ENCODE results near the gene MTMR6. TPM values are rescaled to one million over a fixed set of nuclear protein-coding genes. Genes with fewer than 3 reads are reported as not detected.

MTMR6 gene
- total RNA-seq, 1 donor from 2014 or later: 22.1 TPM

DNA sequence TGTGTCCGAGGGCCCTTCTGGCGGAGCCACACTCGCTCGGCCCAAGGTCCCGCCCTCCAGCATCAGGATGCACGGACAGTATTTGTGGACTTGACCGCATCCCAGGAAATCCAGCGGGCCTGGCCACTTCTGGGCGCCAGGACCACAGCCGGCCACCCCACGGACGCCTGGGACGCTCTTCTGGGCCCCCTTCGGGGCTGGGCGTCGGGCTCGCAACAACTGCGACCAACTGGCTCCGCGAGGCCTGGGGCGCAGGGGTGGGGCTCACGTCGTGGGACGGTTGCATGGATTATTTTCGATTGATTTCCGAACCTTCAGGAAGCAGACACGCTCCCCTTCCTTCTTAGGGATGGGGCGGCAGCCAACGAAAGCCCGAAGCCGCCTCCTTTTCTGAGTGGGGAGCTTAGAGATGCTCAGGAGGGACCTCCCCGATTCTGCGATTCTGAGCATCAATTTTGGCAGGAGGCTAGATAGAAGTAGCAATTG, 13.6 kb upstream of the MTMR6 start:
- no peaks in the 10 kb centered on the region for H3K36me3 ChIP-seq (ENCODE audit: control insufficient read depth, insufficient read depth, low read length)
- no peak for FAIRE-seq
- DNase-seq (ENCODE audit: low read depth): no peak
- peak overlapping the region; percentile 88 for H3K4me3 ChIP-seq (ENCODE audit: low read depth, low read length)
- TF ChIP-seq, protein P1, sequence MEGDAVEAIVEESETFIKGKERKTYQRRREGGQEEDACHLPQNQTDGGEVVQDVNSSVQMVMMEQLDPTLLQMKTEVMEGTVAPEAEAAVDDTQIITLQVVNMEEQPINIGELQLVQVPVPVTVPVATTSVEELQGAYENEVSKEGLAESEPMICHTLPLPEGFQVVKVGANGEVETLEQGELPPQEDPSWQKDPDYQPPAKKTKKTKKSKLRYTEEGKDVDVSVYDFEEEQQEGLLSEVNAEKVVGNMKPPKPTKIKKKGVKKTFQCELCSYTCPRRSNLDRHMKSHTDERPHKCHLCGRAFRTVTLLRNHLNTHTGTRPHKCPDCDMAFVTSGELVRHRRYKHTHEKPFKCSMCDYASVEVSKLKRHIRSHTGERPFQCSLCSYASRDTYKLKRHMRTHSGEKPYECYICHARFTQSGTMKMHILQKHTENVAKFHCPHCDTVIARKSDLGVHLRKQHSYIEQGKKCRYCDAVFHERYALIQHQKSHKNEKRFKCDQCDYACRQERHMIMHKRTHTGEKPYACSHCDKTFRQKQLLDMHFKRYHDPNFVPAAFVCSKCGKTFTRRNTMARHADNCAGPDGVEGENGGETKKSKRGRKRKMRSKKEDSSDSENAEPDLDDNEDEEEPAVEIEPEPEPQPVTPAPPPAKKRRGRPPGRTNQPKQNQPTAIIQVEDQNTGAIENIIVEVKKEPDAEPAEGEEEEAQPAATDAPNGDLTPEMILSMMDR (IDR thresholded peaks at IDR 0.05; ENCODE audit: insufficient read depth, low read length, severe bottlenecking): no peak
- no peaks in the 10 kb centered on the region for H3K27me3 ChIP-seq (ENCODE audit: control insufficient read depth, insufficient read depth, low read length)

DNA sequence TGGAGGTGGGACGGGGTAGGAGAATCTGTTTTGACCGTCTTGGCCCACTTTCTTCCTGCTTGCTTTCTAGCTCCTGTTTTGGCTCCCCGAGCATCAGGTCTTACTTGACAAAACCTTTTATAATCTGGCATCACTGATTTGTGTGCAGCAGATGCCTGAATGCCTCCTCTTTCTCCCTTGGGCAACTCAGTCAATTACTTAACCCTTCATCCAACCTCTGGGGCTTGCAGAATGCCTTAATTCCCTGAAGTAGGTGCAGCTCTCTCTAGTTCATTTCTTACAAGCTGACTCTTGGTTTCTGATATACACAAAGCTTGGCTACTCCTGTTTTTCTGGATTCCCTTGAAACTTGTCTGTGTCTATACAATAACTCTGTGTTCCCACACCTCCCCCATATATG, 8.4 kb upstream of the MTMR6 start:
- DNase-seq (ENCODE audit: low read depth) (no peak), FAIRE-seq (no peak)

GRCh38 chr13:25295228-25295627, 7.9 kb upstream of the MTMR6 start:
- H3K27me3 ChIP-seq (ENCODE audit: control insufficient read depth, insufficient read depth, low read length): no peaks in the 10 kb centered on the region
- H3K4me3 ChIP-seq (ENCODE audit: low read depth, low read length): no peak overlapping the region
- no peak for FAIRE-seq
- no peaks in the 10 kb centered on the region for H3K36me3 ChIP-seq (ENCODE audit: control insufficient read depth, insufficient read depth, low read length)
- TF ChIP-seq, protein P1 (IDR thresholded peaks at IDR 0.05; ENCODE audit: insufficient read depth, low read length, severe bottlenecking): no peak
- peak; percentile 55 for DNase-seq (ENCODE audit: low read depth)

More for the DNA sequence above, 8.4 kb upstream of the MTMR6 start:
- TF ChIP-seq, protein P1 (IDR thresholded peaks at IDR 0.05; ENCODE audit: insufficient read depth, low read length, severe bottlenecking): no peak
- Histone ChIP-seq H3K27me3 (ENCODE audit: control insufficient read depth, insufficient read depth, low read length) (no peaks in the 10 kb centered on the region), H3K36me3 (ENCODE audit: control insufficient read depth, insufficient read depth, low read length) (no peaks in the 10 kb centered on the region), H3K4me3 (ENCODE audit: low read depth, low read length) (no peak overlapping the region)

DNA sequence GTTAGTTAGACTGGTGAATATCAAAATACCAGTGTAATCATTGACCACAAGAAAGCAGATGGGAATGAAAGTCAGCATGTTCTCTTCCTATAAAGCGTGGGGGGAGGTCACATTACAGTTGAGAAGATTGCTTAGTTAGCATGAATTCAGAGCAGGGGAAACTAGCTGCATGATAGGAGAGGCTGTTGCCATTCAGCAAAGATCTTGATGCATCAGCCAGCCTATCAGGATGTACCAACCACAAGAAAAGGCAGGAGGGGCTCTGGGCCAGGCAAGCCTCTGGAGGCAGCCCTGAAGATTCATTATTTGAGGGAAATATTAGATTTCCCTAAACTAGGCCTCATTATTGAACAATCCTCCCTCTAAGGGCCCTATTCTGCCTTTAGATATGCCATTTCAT, 5.0 kb upstream of the MTMR6 start:
- no peaks in the 10 kb centered on the region for H3K27me3 ChIP-seq (ENCODE audit: control insufficient read depth, insufficient read depth, low read length)
- FAIRE-seq (peak; percentile 47), DNase-seq (ENCODE audit: low read depth) (peak; percentile 35)
- TF ChIP-seq, protein P1 (IDR thresholded peaks at IDR 0.05; ENCODE audit: insufficient read depth, low read length, severe bottlenecking): no peak
- no peak overlapping the region for H3K4me3 ChIP-seq (ENCODE audit: low read depth, low read length)
- no peaks in the 10 kb centered on the region for H3K36me3 ChIP-seq (ENCODE audit: control insufficient read depth, insufficient read depth, low read length)

DNA sequence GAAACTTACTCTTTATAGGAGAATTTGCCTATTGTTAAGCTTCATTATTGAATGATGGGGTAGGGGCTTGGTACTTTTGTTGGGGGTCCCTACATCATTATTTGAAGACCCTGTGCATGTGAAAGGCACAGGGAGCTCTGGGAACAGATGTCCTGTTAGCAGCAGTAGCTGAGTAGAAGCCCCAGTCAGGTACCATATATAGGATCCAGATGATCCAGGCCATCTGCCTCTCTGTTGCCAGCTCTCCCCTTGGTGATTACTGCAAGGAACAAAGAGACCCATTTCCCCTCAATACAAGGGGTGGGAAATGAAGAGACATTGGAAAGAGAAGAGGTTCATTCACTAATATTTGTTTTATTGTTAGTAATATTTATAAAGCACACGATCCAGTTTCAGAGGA, 4.4 kb upstream of the MTMR6 start:
- FAIRE-seq: no peak
- DNase-seq (ENCODE audit: low read depth): no peak
- H3K27me3 ChIP-seq (ENCODE audit: control insufficient read depth, insufficient read depth, low read length): no peaks in the 10 kb centered on the region
- TF ChIP-seq, protein P1 (IDR thresholded peaks at IDR 0.05; ENCODE audit: insufficient read depth, low read length, severe bottlenecking): no peak
- no peak overlapping the region for H3K4me3 ChIP-seq (ENCODE audit: low read depth, low read length)
- no peaks in the 10 kb centered on the region for H3K36me3 ChIP-seq (ENCODE audit: control insufficient read depth, insufficient read depth, low read length)

DNA sequence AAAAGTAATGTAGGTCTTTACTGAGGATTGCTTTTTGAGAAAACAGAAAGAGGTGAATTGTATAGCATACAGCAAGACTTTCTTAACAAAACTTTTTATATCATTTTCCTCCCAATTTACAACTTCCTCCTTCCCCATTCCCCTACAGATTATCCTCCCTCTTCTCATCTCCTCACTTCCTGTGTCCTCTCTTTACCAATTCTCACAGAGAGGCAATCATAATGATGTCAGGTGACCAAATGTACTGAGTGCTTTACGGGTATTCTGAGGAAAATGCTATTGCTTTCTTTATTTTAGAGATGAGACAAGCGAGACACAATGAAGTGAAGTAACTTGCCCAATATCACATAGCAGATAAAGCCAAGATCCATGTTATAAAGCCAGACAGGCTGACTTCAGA, 1.7 kb upstream of the MTMR6 start:
- no peaks in the 10 kb centered on the region for H3K36me3 ChIP-seq (ENCODE audit: control insufficient read depth, insufficient read depth, low read length)
- TF ChIP-seq, protein P1 (IDR thresholded peaks at IDR 0.05; ENCODE audit: insufficient read depth, low read length, severe bottlenecking): no peak
- no peaks in the 10 kb centered on the region for H3K27me3 ChIP-seq (ENCODE audit: control insufficient read depth, insufficient read depth, low read length)
- no peak overlapping the region for H3K4me3 ChIP-seq (ENCODE audit: low read depth, low read length)
- DNase-seq (ENCODE audit: low read depth) (no peak), FAIRE-seq (no peak)

Measured in bronchial epithelial cell (primary cell).